GM12878 (cell line): Measurements from ENCODE around the gene PCDHA4. TPM values are rescaled to one million over a fixed set of nuclear protein-coding genes. Genes with fewer than 3 reads are reported as not detected.

Source experiments
- ATAC-seq: fragments of 200-7000 bp; cut with Tn5 transposase; 3 replicates; pipeline ENCODE4 v1.9.1; 2020; ENCODE audit warnings: mild to moderate bottlenecking, moderate library complexity
- BruUV-seq: library from RNA; stranded (reverse); fragments of 400-500 nt; replicated peaks from 2 replicates; lab custom pipeline; 2021; lab: Mats Ljungman, UMichigan
- CTCF ChIA-PET: fragments of 300-600 bp; sonication (Branson Sonifier 250); formaldehyde crosslinking; extraction: SDS; loops from one replicate; lab custom pipeline; 2021; ENCODE audit warnings: inconsistent platforms; lab: Yijun Ruan, JAX
- POLR2A ChIA-PET: fragments of 350-600 bp; formaldehyde crosslinking; extraction: SDS; loops from one replicate; lab custom pipeline; 2021; ENCODE audit warnings: inconsistent platforms; lab: Charles Lee
- RAD21 ChIA-PET: fragments of 300-600 bp; sonication (Branson Sonifier 250); formaldehyde crosslinking; loops from one replicate; lab custom pipeline; 2023; ENCODE audit warnings: antibody characterized with exemption; ENCODE audit not compliant: unreplicated experiment; lab: Charles Lee
- SMC1A ChIA-PET: fragments of 300-600 bp; sonication (Branson Sonifier 250); formaldehyde crosslinking; loops from one replicate; lab custom pipeline; 2023; ENCODE audit not compliant: unreplicated experiment, uncharacterized antibody; lab: Charles Lee
- DNase-seq: peaks from one replicate; pipeline ENCODE4 v3.0.0-alpha.2; 2011; ENCODE audit warnings: low read depth, low spot score
- FAIRE-seq: peaks from 3 replicates; lab custom pipeline; 2011; peaks lifted over from hg19 to GRCh38; lab: Jason Lieb, UNC
- H2AFZ ChIP-seq: 2 replicates; pipeline ENCODE4 v1.6.0; 2011; ENCODE audit warnings: low read depth, low read length, control low read depth; ENCODE audit not compliant: control insufficient read depth
- H3K27ac ChIP-seq: 2 replicates; pipeline ENCODE4 v1.5.1; 2011; ENCODE audit warnings: control low read depth; ENCODE audit not compliant: control insufficient read depth, insufficient read depth
- H3K27me3 ChIP-seq, 2 experiments: replicated peaks in 1 of 2; 2 replicates each; pipeline versions ENCODE4 v1.6.0 to v1.6.1; 2011; ENCODE audit warnings: low read length in 1 of 2; ENCODE audit not compliant: control insufficient read depth in 2 of 2, insufficient read depth in 2 of 2
- H3K36me3 ChIP-seq, 2 experiments: 2 replicates each; pipeline ENCODE4 v1.5.1; 2011; ENCODE audit warnings: low read length in 1 of 2; ENCODE audit not compliant: control insufficient read depth in 2 of 2, insufficient read depth in 2 of 2
- H3K4me1 ChIP-seq: 2 replicates; pipeline ENCODE4 v1.6.1; 2011; ENCODE audit warnings: mild to moderate bottlenecking, low read length, moderate library complexity, mixed read lengths; ENCODE audit not compliant: control insufficient read depth, insufficient read depth
- H3K4me2 ChIP-seq: 2 replicates; pipeline ENCODE4 v1.6.0; 2011; ENCODE audit warnings: control low read depth; ENCODE audit not compliant: control insufficient read depth, insufficient read depth
- H3K4me3 ChIP-seq: fragments of 200-600 bp; sonication (generic); 2 replicates; pipeline ENCODE4 v1.5.1; 2016
- H3K79me2 ChIP-seq: 2 replicates; pipeline ENCODE4 v1.6.0; 2011; ENCODE audit warnings: low read length; ENCODE audit not compliant: control insufficient read depth, insufficient read depth
- H3K9ac ChIP-seq: 2 replicates; pipeline ENCODE4 v1.8.0; 2011; ENCODE audit warnings: low read length, control low read depth, mixed read lengths; ENCODE audit not compliant: control insufficient read depth, insufficient read depth
- H3K9me3 ChIP-seq: replicated peaks from 3 replicates; pipeline ENCODE4 v1.5.1; 2011; ENCODE audit warnings: mild to moderate bottlenecking, low read length; ENCODE audit not compliant: control insufficient read depth, insufficient read depth
- H4K20me1 ChIP-seq: 2 replicates; pipeline ENCODE4 v1.6.0; 2011; ENCODE audit not compliant: control insufficient read depth, insufficient read depth
- CBX5 ChIP-seq: sonication (generic); IDR thresholded peaks from 2 replicates; pipeline ENCODE4 v1.6.1; 2016; ENCODE audit warnings: low read depth, moderate library complexity, mild to moderate bottlenecking, inconsistent platforms
- KLF5 ChIP-seq: fragments of 450-650 bp; IDR thresholded peaks from 2 replicates; pipeline ENCODE4 v1.6.1; 2014; ENCODE audit warnings: mild to moderate bottlenecking; ENCODE audit not compliant: partially characterized antibody
- POLR2A ChIP-seq: IDR thresholded peaks from 2 replicates; pipeline ENCODE4 v1.6.1; 2011; ENCODE audit warnings: low read depth, mild to moderate bottlenecking, low read length
- RAD51 ChIP-seq: fragments of 450-650 bp; IDR thresholded peaks from 2 replicates; pipeline ENCODE4 v1.6.1; 2016; ENCODE audit warnings: moderate library complexity, mild to moderate bottlenecking, inconsistent platforms
- RB1 ChIP-seq: fragments of 450-650 bp; formaldehyde crosslinking; IDR thresholded peaks from 2 replicates; pipeline ENCODE4 v1.6.1; 2017; ENCODE audit warnings: mild to moderate bottlenecking, borderline replicate concordance
- REST ChIP-seq: IDR thresholded peaks from 2 replicates; pipeline ENCODE4 v1.6.1; 2012; ENCODE audit warnings: mild to moderate bottlenecking, low read depth, low read length
- ZNF274 ChIP-seq: IDR thresholded peaks from one replicate; pipeline ENCODE4 v1.8.0; 2011; ENCODE audit not compliant: insufficient read length, insufficient read depth
- WGBS: methylation state at CpG from one replicate; pipeline ENCODE4 v1.1.6; 2016; ENCODE audit warnings: low lambda C conversion rate; ENCODE audit not compliant: insufficient replicate concordance, insufficient coverage; ENCODE audit errors: missing lambda C conversion rate; 5-methylcytosine and 5-hydroxymethylcytosine counted together
- in situ Hi-C: fragments of 300-500 bp; cut with MboI; formaldehyde crosslinking; loops from 9 replicates; pipeline ENCODE4 v1.14.3; 2018; ENCODE audit warnings: mixed read lengths
- intact Hi-C: fragments of 100-400 bp; cut with micrococcal nuclease; formaldehyde crosslinking; loops from one replicate; pipeline ENCODE4 v1.14.2; 2022; ENCODE audit not compliant: unreplicated experiment
- polyA plus RNA-seq, 11 experiments: library from polyadenylated mRNA; depleted of rRNA in 4 of 11; unstranded in 6 of 11; stranded (reverse) in 5 of 11; fragments of >200 nt; fragmentation: Nextera tagmentation in 4 of 11; fragmentation: Illumina TruSeq in 1 of 11; extraction: Ambion mirVana in 4 of 11; extraction: Trizol in 1 of 11; gene quantifications; 1 replicate in 1 of 11; 2 replicates in 10 of 11; pipeline versions ENCODE4 v1.2.1 to v1.2.3, GENCODE V29; 2011 to 2016; ENCODE audit warnings: inconsistent platforms in 2 of 11, missing spikeins in 2 of 11, low read depth in 1 of 11
- total RNA-seq, 4 experiments: library from RNA; depleted of rRNA in 3 of 4; stranded (reverse); fragments of >200 nt in 3 of 4; fragmentation: Illumina TruSeq in 1 of 4; extraction: Trizol in 1 of 4; gene quantifications; 2 replicates each; pipeline versions ENCODE4 v1.2.1 to v1.2.3, GENCODE V29; 2013 to 2021
- TF ChIP-seq, protein P1 (sequence below): fragments of 150-350 bp; IDR thresholded peaks from 2 replicates; pipeline ENCODE4 v1.6.1; 2016; ENCODE audit warnings: low read depth, low read length
- TF ChIP-seq, protein P2 (sequence below): fragments of 450-650 bp; IDR thresholded peaks from 2 replicates; pipeline ENCODE4 v1.6.1; 2017; ENCODE audit warnings: low read depth, mild to moderate bottlenecking, moderate library complexity

PCDHA4 gene
- total and polyA plus RNA-seq, 10 of the 15 experiments (the other 5 are each of a cell fraction or from before 2014, with no cell fraction given): not detected

- RAD21 ChIA-PET: no interaction called here
- FAIRE-seq: no peak
- peaks cover 7% of the 10 kb centered on the region for H3K9me3 ChIP-seq
- H3K36me3 ChIP-seq: no peaks in the 10 kb centered on the region
- H3K4me3 ChIP-seq: no peak overlapping the region
- no peak overlapping the region for H2AFZ ChIP-seq
- no peak overlapping the region for H3K27ac ChIP-seq
- TF ChIP-seq REST (no peak), POLR2A (no peak), RAD51 (no peak), RB1 (no peak), ZNF274 (peak; percentile 81), KLF5 (peak; percentile 63), CBX5 (peak; percentile 90)
- TF ChIP-seq, protein P1, sequence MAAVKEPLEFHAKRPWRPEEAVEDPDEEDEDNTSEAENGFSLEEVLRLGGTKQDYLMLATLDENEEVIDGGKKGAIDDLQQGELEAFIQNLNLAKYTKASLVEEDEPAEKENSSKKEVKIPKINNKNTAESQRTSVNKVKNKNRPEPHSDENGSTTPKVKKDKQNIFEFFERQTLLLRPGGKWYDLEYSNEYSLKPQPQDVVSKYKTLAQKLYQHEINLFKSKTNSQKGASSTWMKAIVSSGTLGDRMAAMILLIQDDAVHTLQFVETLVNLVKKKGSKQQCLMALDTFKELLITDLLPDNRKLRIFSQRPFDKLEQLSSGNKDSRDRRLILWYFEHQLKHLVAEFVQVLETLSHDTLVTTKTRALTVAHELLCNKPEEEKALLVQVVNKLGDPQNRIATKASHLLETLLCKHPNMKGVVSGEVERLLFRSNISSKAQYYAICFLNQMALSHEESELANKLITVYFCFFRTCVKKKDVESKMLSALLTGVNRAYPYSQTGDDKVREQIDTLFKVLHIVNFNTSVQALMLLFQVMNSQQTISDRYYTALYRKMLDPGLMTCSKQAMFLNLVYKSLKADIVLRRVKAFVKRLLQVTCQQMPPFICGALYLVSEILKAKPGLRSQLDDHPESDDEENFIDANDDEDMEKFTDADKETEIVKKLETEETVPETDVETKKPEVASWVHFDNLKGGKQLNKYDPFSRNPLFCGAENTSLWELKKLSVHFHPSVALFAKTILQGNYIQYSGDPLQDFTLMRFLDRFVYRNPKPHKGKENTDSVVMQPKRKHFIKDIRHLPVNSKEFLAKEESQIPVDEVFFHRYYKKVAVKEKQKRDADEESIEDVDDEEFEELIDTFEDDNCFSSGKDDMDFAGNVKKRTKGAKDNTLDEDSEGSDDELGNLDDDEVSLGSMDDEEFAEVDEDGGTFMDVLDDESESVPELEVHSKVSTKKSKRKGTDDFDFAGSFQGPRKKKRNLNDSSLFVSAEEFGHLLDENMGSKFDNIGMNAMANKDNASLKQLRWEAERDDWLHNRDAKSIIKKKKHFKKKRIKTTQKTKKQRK: no peak
- TF ChIP-seq, protein P2, sequence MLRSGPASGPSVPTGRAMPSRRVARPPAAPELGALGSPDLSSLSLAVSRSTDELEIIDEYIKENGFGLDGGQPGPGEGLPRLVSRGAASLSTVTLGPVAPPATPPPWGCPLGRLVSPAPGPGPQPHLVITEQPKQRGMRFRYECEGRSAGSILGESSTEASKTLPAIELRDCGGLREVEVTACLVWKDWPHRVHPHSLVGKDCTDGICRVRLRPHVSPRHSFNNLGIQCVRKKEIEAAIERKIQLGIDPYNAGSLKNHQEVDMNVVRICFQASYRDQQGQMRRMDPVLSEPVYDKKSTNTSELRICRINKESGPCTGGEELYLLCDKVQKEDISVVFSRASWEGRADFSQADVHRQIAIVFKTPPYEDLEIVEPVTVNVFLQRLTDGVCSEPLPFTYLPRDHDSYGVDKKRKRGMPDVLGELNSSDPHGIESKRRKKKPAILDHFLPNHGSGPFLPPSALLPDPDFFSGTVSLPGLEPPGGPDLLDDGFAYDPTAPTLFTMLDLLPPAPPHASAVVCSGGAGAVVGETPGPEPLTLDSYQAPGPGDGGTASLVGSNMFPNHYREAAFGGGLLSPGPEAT: 0 out of 2 replicates have a peak, but pooled peaks have one; percentile 30
- BruUV-seq: no TSS peak
- POLR2A ChIA-PET: no interaction called here
- in situ Hi-C loops (no loop called here), intact Hi-C loops (no loop called here)
- WGBS: 82% methylated on average over 2 of the region's 2 CpGs
- H3K27me3 ChIP-seq: no peaks in the 10 kb centered on the region
- H4K20me1 ChIP-seq: no peaks in the 10 kb centered on the region
- no peaks in the 10 kb centered on the region for H3K79me2 ChIP-seq
- no peaks in the 10 kb centered on the region for H3K4me1 ChIP-seq
- SMC1A ChIA-PET: no interaction called here
- CTCF ChIA-PET: no interaction called here
- no peak overlapping the region for H3K9ac ChIP-seq
- DNase-seq: no peak
- no peak for ATAC-seq
- H3K4me2 ChIP-seq: no peak overlapping the region
Observed at GRCh38 chr5:140764177-140764973, 42.5 kb upstream of the PCDHA4 start.
